Epithelial cell of prostate (primary cell): ENCODE data around the gene RAB11FIP5.
"Not testable (repeated sequence)": the region's sequence is repeated elsewhere in the genome, so short reads cannot be mapped to it uniquely, and the experiment has no call there.

Source experiments
- DNase-seq: peaks from one replicate; pipeline ENCODE4 v3.0.0-alpha.2; 2011; ENCODE audit warnings: low read depth, low spot score
- H3K27ac ChIP-seq: fragments of 450-650 bp; 2 replicates; pipeline ENCODE4 v1.5.1; 2017; ENCODE audit warnings: mild to moderate bottlenecking

RAB11FIP5 gene

GRCh38 chr2:73110168-73111072 lies 2.3 kb downstream of the RAB11FIP5 start:
- H3K27ac ChIP-seq: peak overlapping the region; percentile 94

GRCh38 chr2:73109431-73110167 lies 3.1 kb downstream of the RAB11FIP5 start:
- no peak overlapping the region for H3K27ac ChIP-seq
- no peak for DNase-seq

More at GRCh38 chr2:73110168-73111072, 2.3 kb downstream of the RAB11FIP5 start:
- DNase-seq: no peak

DNA sequence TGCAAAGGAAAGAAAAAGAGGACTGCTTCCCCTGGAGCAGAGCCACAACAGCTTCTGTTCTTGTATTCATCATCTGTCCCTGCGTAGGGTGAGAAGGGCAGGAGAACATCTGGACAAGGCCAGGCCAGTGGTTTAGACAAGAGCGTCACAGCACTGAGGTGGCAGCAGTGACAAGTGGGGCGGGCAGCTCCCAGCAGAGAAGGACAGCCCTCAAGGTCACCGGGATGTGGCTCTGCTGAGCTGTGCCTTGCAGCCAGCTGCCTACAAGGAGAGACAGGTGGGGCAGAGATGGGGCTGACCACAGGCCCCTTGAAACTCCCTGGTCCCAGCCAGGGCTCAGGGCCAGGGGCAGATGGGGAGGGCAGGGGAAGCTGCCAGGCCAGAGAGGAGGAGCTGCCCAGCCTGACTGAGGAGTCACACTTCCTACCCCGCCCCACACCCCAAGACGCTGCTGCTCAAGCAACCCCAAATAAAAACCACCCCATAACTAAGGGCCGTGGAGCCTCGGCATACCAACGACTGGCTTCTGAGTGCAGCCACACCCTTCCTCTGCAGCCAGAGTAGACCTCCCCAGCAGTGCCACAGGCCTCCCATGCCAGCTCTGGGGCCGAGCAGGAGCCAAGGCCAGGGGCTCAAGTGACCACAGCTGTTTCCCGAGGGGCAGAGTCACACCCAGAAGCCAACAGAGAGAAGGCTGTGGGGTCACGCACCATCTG lies 5.4 kb downstream of the RAB11FIP5 start:
- no peak overlapping the region for H3K27ac ChIP-seq
- DNase-seq: no peak

- H3K27ac ChIP-seq: no peak overlapping the region
- DNase-seq: no peak
Observed at GRCh38 chr2:73106791-73107190, 6.0 kb downstream of the RAB11FIP5 start.

DNA sequence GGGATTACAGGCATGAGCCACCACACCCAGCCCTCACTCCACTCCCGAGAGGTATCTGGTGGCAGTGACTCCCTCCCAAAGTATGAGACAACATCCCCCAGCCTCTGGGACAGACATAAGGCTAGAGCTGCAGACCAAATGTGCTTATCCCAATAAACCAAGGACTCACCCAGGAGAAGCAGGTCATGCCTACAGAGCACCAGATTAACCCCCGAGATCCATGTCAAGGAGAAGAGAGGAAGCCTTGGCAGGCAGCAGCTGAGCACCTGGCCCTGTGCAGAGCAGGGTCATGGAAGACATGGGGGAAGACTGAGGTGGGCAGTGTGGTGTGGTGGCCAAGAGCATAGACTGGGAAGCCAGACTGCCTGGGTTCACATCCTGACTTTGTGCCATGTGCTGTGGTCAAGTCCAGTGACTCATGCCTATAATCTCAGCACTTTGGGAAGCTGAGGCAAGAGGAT lies 7.2 kb downstream of the RAB11FIP5 start:
- no peak for DNase-seq
- H3K27ac ChIP-seq: no peak overlapping the region

DNA sequence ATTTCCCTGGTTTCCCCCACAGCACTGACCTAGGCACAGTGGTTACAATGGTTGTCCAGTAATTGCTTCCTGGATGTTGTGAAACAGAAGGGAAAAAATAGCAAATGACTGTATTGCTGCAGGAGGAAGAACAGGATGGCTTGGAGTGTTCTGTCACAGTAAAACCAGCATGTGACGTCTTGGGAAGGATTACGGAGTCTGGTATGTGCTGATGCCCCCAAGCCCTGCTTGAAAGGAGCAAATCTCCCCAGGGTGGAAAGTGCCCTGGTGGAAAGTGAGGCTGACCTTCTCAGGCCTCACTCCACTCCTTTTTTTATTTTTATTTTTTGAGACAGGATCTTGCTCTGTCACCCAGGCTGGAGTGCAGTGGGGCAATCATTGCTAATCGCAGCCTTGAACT lies 7.8 kb downstream of the RAB11FIP5 start:
- no peak overlapping the region for H3K27ac ChIP-seq
- no peak for DNase-seq

DNA sequence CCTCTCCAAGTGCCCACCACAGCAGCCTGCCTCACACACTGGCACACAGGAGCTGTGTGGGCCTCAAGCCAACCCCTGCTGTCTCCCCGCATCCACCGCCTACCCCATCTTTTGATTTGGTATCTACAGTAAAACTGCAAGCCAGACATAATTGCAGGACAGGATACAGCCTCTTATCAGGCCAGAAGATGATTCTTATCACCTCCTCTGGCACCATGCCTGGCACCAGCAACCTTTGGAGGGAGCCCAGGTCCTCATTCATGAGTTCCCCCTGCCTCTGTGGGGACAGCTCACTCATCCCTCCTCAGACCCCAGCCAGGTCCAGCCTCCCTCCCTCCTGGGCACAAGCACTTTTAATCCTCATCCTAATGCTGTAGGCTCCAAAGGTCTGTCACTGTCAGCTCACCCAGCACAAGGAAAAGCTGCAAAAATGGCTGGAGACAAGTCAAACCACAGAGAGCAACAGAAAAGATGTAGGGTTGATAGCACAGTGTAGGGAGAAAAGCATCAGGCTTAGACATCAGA lies 9.7 kb downstream of the RAB11FIP5 start:
- H3K27ac ChIP-seq: no peak overlapping the region
- DNase-seq: no peak

- DNase-seq: no peak
- no peak overlapping the region for H3K27ac ChIP-seq
Observed at GRCh38 chr2:73101626-73102256, 11.0 kb downstream of the RAB11FIP5 start.

GRCh38 chr2:73100956-73101355 lies 11.8 kb downstream of the RAB11FIP5 start:
- no peak for DNase-seq
- no peak overlapping the region for H3K27ac ChIP-seq

DNA sequence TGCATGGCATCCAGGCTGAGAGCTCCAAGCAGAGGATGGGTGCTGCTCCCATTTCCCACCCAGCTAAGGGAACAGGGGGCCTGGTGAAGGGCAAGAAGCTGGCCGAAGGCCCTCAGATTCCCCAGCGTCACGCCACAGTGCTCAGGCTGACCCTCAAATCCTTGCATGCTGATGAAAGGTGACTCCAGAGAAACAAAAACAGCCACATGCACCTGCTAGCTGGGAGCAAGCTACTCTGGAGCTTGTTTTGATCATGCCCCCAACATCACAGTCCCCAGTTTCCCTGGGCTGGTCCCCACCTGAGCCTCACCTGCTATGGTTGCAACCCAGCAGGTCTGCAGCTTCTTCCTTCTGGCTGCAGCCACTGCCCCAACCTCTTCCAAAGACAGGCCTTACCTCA lies 13.3 kb downstream of the RAB11FIP5 start:
- no peak overlapping the region for H3K27ac ChIP-seq
- DNase-seq: no peak

DNA sequence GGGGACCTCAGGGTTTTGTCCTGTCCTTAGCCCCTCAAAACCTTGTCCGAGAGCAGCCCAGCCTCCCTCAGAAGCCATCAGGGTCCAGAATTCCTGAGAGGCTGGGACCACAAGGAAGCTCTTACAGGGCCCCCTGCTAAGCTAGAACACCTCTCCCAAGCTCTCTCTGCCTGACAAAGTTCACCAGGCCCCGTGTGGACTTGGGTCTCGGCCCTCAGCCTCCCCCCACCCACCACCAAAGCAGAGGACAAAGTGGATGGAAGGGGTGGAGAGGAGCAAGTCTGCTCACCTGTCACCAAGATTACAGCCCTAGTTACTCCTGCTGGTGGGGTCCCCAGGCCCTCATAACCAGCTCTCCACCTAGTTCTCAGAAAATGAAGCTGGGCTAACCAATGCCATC lies 16.8 kb downstream of the RAB11FIP5 start:
- no peak for DNase-seq
- H3K27ac ChIP-seq: no peak overlapping the region

DNA sequence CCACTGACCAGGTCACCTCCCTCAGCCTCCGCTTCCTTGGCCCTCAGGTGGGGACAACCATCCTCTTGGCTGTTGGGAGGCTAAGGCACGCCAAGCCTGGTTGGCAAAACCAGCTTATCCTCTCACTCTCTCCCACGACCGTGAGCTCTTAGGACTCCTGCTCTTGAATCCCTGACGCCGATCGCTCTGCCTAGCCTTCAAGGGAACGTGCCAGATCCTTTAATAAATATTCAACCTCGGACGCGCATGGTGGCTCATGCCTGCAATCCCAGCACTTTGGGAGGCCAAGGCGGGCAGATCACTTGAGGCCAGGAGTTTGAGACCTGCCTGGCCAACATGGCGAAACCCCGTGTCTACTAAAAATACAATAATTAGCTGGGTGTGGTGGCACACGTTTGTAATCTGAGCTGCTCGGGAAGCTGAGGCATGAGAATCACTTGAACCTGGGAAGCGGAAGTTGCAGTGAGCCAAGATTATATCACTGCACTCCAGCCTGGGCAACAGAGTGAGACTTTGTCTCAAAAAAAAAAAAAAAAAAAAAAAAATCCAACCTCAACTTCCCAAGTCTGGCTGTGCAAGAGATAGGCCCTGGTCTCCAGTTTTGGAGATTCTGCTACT lies 19.0 kb downstream of the RAB11FIP5 start:
- H3K27ac ChIP-seq, DNase-seq: not testable (repeated sequence)

GRCh38 chr2:73092146-73092783 lies 20.5 kb downstream of the RAB11FIP5 start:
- DNase-seq: no peak
- H3K27ac ChIP-seq: no peak overlapping the region

DNA sequence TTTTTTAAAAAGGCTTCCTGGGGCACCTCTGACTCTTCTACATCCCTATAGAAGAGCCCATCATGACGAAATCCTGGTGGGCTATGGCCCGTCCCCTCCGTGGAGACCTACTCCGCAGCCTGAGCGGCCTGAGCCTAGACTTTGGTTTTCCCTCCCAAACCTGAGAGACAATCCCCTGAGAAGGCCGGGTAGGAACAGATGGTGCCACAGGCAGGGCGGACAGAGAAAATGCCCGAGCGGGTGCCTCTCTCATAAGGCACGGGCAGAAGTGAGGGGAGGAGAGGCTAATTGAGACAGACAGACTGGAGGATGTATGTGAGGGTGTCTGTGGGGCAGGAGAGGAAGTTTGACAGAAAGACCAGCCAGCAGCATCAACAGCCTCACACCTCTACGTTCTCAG lies 21.1 kb downstream of the RAB11FIP5 start:
- H3K27ac ChIP-seq: no peak overlapping the region
- DNase-seq: no peak

DNA sequence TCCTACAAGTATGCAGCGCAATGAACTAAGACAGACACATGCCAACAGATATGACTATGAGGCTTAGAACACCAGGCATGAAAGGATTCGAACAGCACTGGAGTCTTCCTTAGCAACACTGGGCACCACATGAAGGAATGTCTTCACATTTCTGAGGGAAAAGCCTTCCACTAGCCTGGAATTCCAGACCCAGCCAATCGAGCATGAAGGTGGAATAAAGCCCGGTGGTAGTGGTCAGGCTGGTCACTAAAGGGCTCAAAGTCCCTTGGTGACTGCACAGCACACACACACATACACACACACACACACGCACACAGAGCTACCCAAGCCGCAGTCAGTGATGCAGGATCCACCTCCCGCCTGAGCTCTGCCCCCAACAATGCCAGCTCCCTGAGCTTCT lies 21.6 kb downstream of the RAB11FIP5 start:
- no peak for DNase-seq
- peak overlapping the region; percentile 92 for H3K27ac ChIP-seq

- peak overlapping the region; percentile 92 for H3K27ac ChIP-seq
- DNase-seq: peak; percentile 97
Observed at GRCh38 chr2:73089270-73090030, 23.3 kb downstream of the RAB11FIP5 start.

GRCh38 chr2:73088703-73089102 lies 24.0 kb downstream of the RAB11FIP5 start:
- no peak for DNase-seq
- H3K27ac ChIP-seq: peak overlapping the region; percentile 92

DNA sequence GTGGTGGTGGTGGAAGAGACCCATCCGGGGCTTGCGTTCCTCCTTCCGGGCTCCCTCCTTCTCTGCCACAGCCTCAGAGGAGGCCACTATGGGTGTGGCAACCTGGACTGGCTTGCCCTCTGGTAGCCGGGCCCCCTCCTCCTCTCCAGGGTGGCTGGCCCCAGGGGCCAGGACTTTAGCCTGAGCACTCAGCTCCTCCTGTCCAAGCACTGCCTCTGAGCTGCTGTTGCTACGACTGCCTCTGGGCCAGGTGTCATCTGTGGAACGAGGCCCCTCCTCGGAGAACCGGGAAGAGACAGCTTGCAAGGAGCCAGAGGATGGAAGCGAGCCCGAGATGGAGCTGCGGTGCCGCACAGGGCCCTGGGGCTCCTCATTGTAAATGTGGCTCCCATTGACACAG lies 24.5 kb downstream of the RAB11FIP5 start:
- H3K27ac ChIP-seq: peak overlapping the region; percentile 92
- no peak for DNase-seq
